Measurements from ENCODE around the gene KIF2A. TPM values are rescaled to one million over a fixed set of nuclear protein-coding genes. Genes with fewer than 3 reads are reported as not detected.

Gene KIF2A
- total and polyA plus RNA-seq, 2 of the 13 experiments (the other 11 are each of a cell fraction or from before 2014, with no cell fraction given): 8.5 to 19.2 TPM

- TF ChIP-seq ZNF496 (CRISPR knock-in tag; IDR thresholded peaks at IDR 0.05; ENCODE audit: insufficient replicate concordance) (no peak), ZGPAT (CRISPR knock-in tag; IDR thresholded peaks at IDR 0.05) (peak; percentile 93), GABPA (IDR thresholded peaks at IDR 0.05; ENCODE audit: low read depth, low read length) (no peak; the same call in 1 of the 2 replicates), GABPA (CRISPR knock-in tag; IDR thresholded peaks at IDR 0.05; ENCODE audit: low read depth) (peak; percentile 67; the same call in 1 of the 2 replicates), RARA (CRISPR knock-in tag; IDR thresholded peaks at IDR 0.05) (no peak; the same call in 1 of the 2 replicates), ZNF879 (CRISPR knock-in tag; IDR thresholded peaks at IDR 0.05) (0 out of 2 replicates have a peak, but pooled peaks have one; percentile 9), HOXA5 (CRISPR knock-in tag; IDR thresholded peaks at IDR 0.05) (peak; percentile 92), BHLHE40 (IDR thresholded peaks at IDR 0.05; ENCODE audit: low read length) (peak; percentile 2; the same call in 1 of the 2 replicates), MTA1 (CRISPR knock-in tag; IDR thresholded peaks at IDR 0.05; ENCODE audit: borderline replicate concordance) (peak; percentile 76; the same call in 1 of the 2 replicates), PAF1 (CRISPR knock-in tag; IDR thresholded peaks at IDR 0.05) (no peak), SMC3 (IDR thresholded peaks at IDR 0.05; ENCODE audit: low read length) (no peak), FOSL1 (CRISPR knock-in tag; IDR thresholded peaks at IDR 0.05; ENCODE audit: borderline replicate concordance) (no peak), ZFP36L2 (CRISPR knock-in tag; IDR thresholded peaks at IDR 0.05) (0 out of 2 replicates have a peak, but pooled peaks have one; percentile 65), MTF2 (CRISPR knock-in tag; IDR thresholded peaks at IDR 0.05; ENCODE audit: borderline replicate concordance) (0 out of 2 replicates have a peak, but pooled peaks have one; percentile 34), ZBTB4 (CRISPR knock-in tag; IDR thresholded peaks at IDR 0.05; ENCODE audit: borderline replicate concordance) (peak; percentile 65; the same call in 1 of the 2 replicates)
- TF ChIP-seq, protein P1, sequence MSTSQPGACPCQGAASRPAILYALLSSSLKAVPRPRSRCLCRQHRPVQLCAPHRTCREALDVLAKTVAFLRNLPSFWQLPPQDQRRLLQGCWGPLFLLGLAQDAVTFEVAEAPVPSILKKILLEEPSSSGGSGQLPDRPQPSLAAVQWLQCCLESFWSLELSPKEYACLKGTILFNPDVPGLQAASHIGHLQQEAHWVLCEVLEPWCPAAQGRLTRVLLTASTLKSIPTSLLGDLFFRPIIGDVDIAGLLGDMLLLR (CRISPR knock-in tag; IDR thresholded peaks at IDR 0.05): peak; percentile 92; the same call in 1 of the 2 replicates
- TF ChIP-seq, protein P2, sequence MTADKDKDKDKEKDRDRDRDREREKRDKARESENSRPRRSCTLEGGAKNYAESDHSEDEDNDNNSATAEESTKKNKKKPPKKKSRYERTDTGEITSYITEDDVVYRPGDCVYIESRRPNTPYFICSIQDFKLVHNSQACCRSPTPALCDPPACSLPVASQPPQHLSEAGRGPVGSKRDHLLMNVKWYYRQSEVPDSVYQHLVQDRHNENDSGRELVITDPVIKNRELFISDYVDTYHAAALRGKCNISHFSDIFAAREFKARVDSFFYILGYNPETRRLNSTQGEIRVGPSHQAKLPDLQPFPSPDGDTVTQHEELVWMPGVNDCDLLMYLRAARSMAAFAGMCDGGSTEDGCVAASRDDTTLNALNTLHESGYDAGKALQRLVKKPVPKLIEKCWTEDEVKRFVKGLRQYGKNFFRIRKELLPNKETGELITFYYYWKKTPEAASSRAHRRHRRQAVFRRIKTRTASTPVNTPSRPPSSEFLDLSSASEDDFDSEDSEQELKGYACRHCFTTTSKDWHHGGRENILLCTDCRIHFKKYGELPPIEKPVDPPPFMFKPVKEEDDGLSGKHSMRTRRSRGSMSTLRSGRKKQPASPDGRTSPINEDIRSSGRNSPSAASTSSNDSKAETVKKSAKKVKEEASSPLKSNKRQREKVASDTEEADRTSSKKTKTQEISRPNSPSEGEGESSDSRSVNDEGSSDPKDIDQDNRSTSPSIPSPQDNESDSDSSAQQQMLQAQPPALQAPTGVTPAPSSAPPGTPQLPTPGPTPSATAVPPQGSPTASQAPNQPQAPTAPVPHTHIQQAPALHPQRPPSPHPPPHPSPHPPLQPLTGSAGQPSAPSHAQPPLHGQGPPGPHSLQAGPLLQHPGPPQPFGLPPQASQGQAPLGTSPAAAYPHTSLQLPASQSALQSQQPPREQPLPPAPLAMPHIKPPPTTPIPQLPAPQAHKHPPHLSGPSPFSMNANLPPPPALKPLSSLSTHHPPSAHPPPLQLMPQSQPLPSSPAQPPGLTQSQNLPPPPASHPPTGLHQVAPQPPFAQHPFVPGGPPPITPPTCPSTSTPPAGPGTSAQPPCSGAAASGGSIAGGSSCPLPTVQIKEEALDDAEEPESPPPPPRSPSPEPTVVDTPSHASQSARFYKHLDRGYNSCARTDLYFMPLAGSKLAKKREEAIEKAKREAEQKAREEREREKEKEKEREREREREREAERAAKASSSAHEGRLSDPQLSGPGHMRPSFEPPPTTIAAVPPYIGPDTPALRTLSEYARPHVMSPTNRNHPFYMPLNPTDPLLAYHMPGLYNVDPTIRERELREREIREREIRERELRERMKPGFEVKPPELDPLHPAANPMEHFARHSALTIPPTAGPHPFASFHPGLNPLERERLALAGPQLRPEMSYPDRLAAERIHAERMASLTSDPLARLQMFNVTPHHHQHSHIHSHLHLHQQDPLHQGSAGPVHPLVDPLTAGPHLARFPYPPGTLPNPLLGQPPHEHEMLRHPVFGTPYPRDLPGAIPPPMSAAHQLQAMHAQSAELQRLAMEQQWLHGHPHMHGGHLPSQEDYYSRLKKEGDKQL (CRISPR knock-in tag; IDR thresholded peaks at IDR 0.05; ENCODE audit: low read depth): 0 out of 2 replicates have a peak, but pooled peaks have one; percentile 53
Measured at GRCh38 chr5:62403411-62404250, 97.6 kb downstream of the KIF2A start, which contains the start of gene DIMT1 (continued).
